H54 (cell line): ENCODE data around the gene MACROD2.

ENCODE experiments used
- DNase-seq: peaks from one replicate; pipeline ENCODE4 v3.0.0; 2011; ENCODE audit warnings: low spot score, mixed read lengths; ENCODE audit not compliant: insufficient read length
- FAIRE-seq: peaks from 3 replicates; lab custom pipeline; 2011; peaks lifted over from hg19 to GRCh38; lab: Jason Lieb, UNC
- POLR2A ChIP-seq: IDR thresholded peaks from 2 replicates; pipeline ENCODE4 v1.6.1; 2011; ENCODE audit warnings: low read depth, mild to moderate bottlenecking, low read length

Gene MACROD2

GRCh38 chr20:14609328-14610221, 614.3 kb downstream of the MACROD2 start:
- FAIRE-seq, result no peak
- DNase-seq, result no peak
- TF ChIP-seq POLR2A, result no peak

DNA sequence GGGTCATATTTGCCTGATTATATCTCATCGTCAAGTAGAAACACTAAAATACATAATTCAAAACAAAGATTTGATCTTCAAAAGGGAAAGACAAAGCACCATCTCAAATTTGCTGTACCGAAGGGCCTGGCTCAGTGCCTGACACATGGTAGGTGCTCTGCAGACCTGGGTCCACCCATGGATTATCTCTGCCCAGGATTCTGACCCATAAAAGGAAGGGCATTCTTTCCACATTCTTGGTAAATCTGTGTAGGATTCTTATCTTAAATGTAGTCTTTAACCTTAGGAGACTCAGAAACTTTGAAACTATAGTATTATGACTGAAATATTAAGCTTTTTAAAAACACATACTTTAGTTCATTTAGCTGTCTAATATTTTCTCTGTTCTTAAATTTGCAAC, 616.2 kb downstream of the MACROD2 start:
- TF ChIP-seq POLR2A, result no peak
- DNase-seq, result no peak
- FAIRE-seq, result no peak

- no peak for TF ChIP-seq POLR2A
- DNase-seq (no peak), FAIRE-seq (no peak)
Observed at GRCh38 chr20:14612391-14612790, 617.1 kb downstream of the MACROD2 start.

DNA sequence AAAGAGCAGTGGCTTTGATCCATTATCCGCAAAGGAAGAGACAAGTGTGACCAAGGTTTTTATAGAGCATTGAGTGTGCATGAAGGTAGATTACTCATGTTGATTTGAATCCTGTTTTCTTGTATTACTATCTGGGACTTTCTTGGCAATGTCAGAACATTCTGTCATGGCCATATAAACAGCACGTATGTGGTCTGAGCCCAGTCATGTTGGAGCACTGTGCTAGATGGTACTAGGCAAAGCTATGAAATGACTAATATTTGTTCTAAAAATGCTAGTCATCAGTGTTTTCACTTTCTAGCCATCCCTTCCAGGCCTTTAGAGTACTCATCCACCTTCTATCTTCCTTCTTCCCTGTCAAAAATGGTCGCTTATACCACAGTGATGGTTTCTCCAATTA, 620.7 kb downstream of the MACROD2 start:
- no peak for TF ChIP-seq POLR2A
- DNase-seq (no peak), FAIRE-seq (no peak)

DNA sequence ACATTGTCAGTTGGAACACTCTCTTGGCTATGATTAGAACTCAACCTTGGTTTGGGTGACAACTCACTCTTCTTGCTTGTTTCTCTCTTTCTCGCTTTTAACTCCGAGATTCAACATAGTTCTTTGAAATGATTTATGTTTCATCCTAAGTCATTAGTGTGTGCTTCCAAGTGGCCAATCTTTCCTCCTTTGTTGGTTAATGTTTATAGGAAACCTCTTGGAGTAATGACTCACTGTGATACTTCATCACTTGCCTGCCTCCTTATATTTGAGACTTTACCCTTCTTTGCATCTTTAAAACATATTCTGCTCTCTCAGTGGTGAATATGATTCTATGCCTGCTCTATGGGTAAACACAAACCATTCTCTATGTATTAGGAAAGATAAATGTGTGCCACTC, 621.8 kb downstream of the MACROD2 start:
- FAIRE-seq, result no peak
- no peak for DNase-seq
- TF ChIP-seq POLR2A, result no peak

DNA sequence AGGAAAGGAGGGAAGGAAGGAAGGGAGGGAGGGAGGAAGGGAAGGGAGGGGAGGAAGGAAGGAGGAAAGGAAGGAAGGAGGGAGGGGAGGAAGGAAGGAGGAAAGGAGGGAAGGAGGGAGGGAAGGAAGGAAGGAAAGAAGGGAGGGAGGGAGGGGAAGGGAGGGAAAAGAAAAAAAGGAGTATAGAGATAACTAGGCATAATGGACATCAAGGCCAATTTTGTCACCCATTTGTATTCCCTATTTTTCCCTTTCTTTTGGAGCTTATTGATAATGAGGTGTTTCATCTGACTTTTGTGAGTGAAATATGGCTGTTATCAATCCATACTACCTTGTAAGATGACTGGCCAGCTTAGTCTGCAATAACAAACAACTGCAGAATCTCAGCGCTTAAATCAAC, 624.1 kb downstream of the MACROD2 start:
- no peak for DNase-seq
- FAIRE-seq, result no peak
- TF ChIP-seq POLR2A, result no peak

DNA sequence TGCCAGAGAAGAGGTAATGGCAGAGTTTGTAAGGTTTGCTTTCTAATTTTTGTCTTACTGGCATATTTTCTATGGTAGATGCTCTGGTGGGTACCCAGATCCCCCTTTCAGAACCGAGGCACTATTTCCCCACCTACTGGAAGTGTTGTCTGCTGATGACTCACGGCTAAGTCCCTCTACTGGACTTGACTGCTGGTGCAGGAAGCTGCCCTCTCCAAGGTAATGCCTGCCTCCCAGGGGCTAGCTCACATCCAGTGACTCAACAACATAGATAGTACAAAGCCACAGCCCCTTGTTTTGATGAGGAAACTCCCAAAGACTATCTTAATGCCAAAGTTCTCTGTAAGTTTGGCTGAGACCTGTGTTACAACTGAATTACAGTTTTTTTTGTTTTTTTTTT, 627.5 kb downstream of the MACROD2 start:
- FAIRE-seq (no peak), DNase-seq (no peak)
- TF ChIP-seq POLR2A, result no peak

DNA sequence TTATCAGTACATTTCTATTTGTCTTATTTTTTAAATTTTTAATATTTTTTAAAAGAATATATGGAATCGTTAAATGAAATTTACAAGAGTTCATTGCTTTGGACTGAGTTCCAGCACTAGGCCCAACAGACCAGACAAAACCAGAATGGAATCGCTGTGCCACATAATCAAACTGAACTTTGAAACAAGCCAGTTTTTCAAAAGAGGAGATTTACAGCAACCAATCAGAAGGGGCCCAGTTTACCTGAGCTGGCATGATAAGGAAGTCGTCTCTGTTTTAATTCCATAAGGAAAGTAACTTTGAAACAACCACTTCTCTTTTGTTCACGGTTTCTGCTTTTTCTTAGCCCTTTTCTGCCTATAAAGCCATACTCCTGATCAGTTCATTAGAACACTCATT, 635.7 kb downstream of the MACROD2 start:
- no peak for FAIRE-seq
- DNase-seq, result no peak
- TF ChIP-seq POLR2A, result no peak

GRCh38 chr20:14632906-14633305, 637.6 kb downstream of the MACROD2 start:
- no peak for FAIRE-seq
- TF ChIP-seq POLR2A, result no peak
- DNase-seq, result no peak

GRCh38 chr20:14633507-14633906, 638.2 kb downstream of the MACROD2 start:
- no peak for TF ChIP-seq POLR2A
- FAIRE-seq (no peak), DNase-seq (no peak)

DNA sequence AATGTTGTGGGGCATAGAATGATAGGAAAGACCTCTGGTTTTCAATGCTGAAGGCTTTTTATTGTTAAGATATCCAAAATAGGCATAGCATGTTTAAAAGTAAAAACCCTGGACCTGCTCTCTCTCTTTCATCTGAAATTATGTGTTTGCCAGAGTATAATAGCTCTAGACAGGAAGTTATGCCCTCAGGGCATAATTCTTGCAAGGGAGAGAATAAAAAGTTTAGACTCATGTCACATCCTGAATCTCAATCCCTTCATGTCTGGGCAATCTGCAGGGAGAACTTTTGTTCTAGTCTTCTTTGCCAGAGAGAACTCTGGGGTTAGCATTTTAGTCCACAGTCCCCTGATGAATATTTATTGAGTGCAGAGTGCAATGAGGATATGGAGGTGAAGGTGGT, 639.3 kb downstream of the MACROD2 start:
- no peak for DNase-seq
- TF ChIP-seq POLR2A, result no peak
- no peak for FAIRE-seq

GRCh38 chr20:14637441-14637840, 642.1 kb downstream of the MACROD2 start:
- TF ChIP-seq POLR2A, result no peak
- FAIRE-seq (no peak), DNase-seq (no peak)

DNA sequence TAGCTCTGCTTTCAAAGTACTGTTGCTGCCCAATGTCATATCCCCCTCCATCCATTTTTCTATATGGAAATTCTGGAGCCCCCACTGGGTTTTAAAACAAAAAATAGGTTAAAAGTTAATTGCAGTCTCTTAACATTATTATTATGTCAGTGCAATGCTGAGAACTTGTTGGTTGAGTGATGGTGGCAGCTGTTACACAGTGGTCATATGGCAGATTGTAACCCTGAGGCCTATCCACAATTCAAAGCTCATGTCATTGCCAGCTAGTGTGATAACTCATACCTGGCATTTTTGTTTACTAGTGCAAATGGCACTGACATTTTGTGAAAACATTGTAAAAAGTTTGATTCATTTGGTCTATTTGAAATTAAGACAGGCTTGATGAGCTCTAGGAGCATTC, 647.8 kb downstream of the MACROD2 start:
- no peak for TF ChIP-seq POLR2A
- FAIRE-seq (no peak), DNase-seq (no peak)

DNA sequence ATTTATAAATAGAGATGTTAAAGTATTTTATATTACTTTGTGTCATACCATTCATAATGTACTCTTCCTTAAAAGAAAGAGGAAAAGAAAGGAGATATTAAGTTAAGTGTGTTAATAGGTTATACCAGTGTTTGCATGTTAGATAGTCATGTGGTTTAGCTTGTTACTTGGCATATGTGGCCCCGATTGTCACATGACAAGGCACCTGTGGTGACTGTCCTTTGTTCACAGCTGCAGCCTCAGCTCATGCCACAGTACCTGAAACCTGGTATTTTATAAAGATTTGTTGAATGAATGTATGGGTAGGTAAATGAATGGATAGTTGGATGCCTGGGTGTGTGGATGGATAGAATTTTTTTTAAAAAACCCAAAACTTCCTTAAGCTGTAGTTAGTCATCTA, 648.2 kb downstream of the MACROD2 start:
- no peak for DNase-seq
- no peak for FAIRE-seq
- no peak for TF ChIP-seq POLR2A

- no peak for DNase-seq
- FAIRE-seq, result no peak
- TF ChIP-seq POLR2A, result no peak
Observed at GRCh38 chr20:14644306-14645097, 649.2 kb downstream of the MACROD2 start.
